ENCODE data around the gene PDE1C.

PDE1C gene

DNA sequence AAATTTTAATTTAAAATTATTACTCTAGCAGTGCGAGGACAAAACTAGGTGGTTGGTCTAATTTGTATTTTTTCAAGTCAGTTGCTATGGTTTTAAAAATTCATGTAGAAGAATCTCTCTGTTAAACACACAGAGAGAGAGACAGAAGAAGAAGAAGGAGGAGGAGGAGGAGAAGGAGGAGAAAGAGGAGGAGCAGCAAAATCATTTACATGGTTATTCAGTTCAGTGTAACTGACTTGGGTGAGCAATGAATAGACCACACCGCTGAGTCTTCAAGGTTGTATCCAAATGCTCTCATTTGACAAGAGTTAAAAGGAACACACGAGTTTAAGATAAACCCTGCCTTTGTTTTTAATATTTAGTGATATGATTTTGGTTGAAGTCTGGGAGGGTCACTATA, 131.1 kb downstream of the PDE1C start:
- DNase-seq (ENCODE audit: low read depth in 2 of 2) = no peak

DNA sequence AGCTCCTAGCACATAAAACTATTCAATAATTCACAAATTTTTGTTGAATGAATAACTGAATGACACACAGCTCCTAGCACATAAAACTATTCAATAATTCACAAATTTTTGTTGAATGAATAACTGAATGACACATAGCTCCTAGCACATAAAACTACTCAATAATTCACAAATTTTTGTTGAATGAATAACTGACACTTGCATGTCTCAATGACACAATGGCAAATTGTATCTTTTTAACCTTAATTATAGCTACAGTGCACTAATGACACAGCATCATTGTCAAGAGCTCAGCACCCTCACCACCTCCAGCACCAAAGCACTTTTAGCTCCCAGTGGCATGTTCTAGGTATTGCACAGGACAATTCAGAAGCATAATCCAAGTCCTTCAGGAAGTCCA, 131.6 kb downstream of the PDE1C start:
- no peak for DNase-seq (ENCODE audit: low read depth in 2 of 2)

DNA sequence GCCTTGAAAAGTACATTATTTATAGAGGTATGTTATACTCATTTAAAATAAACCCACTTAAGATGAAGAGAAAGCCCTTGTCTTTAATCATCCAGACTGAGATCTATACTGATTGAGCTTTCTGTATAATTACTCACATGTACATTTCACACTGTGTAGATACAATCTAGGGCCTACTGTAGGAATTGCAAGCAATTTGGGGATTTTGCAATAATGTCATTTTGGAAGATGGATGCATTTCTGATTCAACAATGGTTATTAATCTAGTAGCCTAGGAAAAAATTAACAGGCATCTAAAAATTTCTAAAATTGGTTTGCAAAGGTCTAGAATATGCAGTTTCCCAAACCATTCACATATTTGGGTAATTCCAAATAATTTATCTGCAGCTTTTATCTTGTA, 132.2 kb downstream of the PDE1C start:
- DNase-seq (ENCODE audit: low read depth in 2 of 2) = no peak

DNA sequence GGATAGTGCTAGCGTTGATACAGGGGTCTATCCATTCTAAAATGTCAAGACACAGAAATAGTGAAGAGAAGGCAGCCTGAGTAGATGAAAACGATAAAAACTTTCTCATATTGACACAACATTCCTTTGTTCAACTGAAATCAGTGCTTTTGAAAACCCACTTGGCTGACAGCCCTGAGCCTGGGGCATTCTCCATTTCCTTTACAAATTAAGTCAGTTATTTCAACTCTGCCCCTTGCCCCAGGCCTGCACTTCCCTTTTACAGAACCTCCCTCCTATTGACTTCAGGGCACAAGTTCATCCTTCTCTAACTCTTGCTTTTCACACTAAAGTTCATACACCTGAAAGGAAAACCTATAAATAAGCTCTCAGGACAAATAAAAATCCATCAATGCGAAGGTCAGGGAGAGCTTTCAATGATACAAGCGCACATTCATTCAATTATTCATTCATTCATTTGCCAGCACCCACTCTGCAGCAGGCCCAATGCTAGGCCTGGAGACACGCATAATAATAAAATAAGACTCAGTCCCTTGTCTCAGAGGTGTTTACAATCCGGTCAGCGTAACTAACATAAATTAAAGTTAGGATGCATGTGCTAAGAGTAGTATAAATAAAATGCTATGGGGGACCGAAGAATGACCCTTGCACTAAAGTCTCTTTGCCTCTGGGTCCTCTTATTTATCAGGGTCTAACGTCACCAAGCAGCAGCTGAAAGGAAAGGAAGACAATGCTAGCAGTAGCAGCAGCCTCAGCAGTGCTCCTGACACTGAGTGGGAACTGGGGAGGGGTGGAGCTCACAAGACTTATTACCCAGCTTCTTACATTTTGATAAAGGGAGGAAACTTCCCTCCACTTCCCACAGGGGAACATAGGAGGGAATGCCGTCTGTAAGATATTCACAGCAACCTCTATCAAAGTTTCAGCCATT, 134.8 kb downstream of the PDE1C start:
- DNase-seq (ENCODE audit: low read depth in 2 of 2) = no peak

DNA sequence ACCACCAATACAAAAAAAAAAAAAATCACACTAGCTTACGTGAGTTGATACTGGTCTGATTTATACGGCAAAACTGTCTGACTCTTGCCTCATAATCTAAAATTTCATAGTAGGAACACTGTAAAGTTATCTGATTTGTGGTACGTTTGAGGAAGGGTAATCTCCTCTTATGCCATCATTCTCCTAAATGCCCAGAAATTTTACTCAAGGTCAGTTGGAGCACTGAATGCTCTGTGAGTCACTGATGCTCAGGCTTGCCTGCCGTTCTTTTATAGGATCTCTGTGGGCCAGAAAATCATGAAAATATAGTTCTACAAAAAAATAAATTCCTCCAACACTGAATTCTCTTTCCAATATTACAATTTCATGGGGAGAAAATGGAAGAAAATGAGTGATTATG, 135.7 kb downstream of the PDE1C start:
- no peak for DNase-seq (ENCODE audit: low read depth in 2 of 2)

DNA sequence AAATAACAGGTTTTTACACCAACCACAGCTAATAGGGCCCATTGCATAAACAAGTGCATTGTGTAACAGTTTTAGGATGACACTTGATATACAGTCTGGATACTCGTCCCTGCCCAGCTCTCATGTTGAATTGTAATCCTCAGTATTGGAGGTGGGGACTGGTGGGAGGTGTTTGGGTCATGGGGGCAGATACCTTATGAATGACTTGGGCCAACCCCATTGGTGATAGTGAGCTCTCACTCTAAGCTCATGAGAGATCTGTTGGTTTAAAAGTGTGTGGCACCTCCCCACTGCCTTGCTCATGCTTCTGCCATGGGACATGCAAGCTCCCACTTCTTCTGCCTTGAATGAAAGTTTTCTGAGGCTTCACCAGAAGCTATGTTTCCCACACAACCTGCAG, 136.7 kb downstream of the PDE1C start:
- no peak for DNase-seq (ENCODE audit: low read depth in 2 of 2)

DNA sequence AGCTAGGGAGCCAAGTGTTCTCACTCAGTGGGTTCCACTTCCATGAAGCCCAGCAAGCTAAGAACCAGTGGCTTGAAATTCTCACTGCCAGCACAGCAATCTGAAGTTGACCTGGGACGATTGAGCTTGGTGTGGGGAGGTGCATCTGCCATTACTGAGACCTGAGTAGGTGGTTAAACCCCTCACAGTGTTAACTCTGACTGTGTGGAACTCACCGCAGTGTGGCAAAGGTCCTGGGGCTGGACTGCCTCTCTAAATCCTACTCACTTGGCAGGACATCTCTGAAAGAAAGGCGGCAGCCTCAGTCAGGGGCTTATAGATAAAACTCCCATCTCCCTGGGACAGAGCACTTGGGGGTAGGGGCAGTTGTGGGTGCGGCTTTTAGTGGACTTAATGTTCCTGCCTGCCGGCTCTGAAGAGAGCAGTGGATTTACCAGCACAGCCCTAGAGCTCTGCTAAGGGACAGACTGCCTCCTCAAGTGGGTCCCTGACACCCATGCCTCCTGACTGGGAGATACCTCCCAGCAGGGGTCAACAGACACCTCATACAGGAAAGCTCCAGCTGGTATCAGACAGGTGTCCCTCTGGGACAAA, 143.1 kb downstream of the PDE1C start:
- DNase-seq (ENCODE audit: low read depth in 2 of 2) = no peak

DNA sequence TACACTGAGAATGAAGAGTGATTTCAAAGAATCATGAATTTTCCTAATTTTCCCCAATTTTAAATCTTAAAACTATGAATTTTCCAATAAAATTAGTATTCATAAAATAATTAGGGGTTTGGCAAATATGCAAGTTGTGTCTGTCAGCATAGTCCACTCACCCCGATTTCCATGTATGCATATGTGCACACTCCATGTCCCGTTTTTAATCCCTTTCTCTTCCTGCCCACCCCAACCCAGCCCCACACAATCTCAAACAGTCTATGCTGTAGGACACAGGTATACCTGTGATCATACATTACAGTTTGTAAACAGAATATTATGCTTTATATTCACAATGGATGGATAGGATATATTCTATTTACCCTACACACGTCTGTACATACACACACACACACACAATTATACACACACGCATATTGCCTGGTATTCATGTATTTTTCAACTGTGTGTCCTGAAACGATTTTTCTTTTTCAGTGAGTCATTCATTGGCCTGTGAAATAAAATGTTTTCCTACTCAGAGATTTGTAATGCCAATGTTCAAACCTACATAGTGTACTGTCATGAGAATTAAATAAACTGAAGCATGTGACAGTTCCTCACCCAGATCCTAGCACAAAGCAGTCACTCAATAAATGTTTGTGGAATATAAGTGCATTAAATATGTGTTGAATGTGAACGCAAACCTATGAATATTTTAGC, 144.3 kb downstream of the PDE1C start:
- DNase-seq (ENCODE audit: low read depth in 2 of 2) = no peak

DNA sequence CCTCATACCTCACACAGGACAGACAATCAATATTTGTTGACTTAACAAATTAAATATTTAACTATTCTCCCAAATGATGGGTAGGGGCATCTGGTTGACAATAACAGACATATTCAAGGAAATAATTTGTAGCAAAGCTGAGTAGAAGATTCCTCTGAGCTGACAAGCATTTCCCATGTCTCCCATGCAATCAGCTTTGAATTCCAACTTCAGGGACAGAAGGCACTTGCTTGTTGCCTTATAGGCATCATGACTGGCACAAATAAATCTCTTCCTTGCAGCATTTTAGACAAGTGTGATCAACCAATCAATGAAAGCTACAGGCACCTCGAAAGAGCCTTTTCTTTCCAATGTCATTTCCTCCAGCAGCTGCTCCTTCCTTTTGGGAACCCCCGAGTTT, 146.0 kb downstream of the PDE1C start:
- DNase-seq (ENCODE audit: low read depth in 2 of 2) = no peak

DNA sequence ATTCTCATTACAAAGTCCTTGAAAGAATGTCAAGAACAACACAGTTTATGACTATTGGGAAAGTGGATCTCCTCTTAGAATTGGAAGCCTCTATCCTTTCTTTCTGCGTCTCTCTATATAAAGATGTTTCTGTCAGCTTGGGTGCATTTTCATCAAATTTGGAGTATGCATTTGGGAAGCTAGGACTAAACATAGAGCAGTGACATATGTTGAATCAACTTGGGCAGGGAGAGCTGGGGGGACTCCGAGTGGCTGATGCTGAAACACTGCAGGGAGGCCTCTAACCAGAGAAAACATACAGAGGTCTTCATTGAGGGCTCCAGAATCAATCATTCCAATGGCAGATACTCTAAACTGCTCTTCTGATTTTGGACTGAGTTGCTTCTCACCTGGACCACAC, 147.4 kb downstream of the PDE1C start:
- DNase-seq (ENCODE audit: low read depth in 2 of 2) = no peak

DNA sequence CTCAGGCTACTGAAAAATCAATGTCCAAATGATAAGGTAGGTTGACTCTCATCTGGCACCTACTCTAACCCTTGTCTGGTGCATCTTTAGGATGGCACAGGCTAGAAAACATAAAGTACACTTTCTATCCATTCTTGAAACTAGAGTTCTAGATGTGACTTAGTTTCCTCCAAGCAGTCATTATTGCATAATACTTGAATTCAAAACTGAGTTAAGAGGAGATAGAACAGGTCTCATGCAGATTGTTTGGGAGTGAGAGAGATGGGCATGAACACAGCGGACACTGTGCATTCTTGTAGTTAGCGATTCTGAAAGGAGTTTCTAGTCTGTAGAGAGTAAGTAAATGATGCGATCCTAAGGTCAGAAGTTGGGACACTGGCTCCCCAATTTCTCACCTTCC, 149.2 kb downstream of the PDE1C start:
- DNase-seq (ENCODE audit: low read depth in 2 of 2) = no peak

DNA sequence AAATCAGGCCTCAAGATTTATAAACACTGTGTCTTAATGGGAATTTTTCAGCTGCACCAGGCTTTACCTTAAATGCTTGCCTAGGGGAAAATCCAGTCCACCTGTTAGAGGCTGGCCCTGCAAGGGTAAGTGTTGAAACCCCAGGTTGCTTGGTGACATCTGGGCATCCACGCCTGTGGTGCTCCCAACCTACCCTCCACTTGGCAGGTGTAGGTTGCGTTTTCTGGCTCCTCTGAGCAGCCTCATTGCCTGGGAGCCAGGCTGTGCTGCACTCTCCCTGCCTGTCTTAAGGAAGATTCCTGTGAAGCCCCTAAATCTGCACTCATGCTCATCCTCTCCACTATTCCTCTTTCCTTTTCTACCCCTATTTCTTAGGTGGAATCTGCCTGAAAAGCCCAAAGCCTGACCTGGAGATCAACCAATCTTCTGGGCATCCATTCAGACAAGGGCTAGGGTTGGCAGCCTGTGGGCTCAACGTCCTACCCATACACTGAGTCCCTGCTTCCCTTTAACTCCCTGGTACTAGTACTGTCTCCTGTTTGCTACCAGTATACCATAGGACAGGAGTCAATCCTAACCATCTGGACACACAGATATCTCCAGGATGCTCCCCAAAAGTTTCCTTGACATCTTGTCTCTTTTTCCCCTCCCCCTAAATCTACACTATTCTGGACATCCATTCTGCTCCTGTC, 150.4 kb downstream of the PDE1C start:
- no peak for DNase-seq (ENCODE audit: low read depth in 2 of 2)

DNA sequence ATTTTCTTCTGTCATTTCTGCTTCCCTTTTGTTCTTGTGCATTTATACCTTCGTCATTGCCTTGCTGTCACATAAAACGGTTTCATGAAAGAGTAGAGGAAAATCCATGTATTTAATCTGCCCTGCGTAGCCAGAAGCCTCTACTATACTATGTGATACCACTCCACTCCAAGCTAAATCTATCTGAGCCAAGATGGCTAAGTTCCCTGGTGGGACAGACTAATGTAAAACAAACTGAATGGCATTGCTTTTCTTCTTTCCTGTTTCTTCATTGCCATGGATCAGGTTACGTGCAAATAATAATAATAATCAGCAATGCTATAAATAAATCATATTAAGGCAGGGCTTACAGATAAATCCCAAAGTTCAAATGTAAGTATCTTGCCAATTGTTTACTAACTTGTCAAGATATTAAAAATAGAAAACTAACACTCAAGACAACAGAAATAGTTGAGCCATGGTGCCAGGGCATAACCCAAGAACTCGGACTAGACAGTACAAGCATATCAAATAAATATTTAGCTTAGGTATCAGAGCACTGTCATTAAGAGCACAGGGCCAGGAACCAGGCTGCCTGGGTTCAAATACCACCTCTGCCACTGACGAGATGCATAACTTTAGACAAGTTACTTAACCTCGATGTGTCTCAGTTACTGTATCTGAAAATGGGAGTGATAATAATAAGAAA, 151.4 kb downstream of the PDE1C start:
- no peak for DNase-seq (ENCODE audit: low read depth in 2 of 2)

DNA sequence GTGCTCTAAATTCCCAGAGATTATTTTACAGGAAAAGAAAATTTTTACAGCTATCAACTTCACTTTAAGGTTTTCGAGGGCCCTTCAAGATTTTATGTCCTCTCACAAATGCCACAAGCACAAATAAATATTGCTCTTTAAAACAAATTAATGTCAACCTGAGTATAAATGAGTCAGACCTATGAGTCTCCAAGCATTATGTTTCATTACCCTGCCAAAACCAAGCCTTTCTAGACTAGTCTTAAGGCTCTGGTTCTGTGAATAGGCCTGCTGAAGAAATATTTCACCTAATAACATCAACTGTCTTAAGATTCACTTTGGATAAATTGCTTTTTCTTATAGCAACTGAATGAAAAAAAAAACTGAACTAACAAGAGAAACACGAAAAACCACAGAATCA, 153.0 kb downstream of the PDE1C start:
- DNase-seq (ENCODE audit: low read depth in 2 of 2) = no peak

DNA sequence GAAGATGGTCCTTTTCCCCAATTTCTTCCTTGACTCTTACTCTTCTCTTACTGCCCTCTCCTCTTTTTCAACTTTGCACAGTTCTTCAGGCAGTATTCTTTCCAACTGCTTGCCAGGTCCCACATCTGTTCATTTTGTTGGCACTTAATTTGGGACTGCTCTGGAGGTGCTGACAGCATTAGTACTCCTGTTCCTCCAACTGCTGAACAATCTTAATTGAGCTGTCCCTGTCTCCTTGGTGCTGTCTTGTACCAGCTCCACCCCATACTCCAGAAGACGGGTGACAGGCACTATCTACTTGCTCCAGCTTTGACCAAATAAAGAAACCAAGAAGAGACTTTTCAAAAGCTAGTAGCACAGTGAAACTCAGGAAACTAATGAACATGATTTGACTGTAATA, 160.0 kb downstream of the PDE1C start:
- DNase-seq (ENCODE audit: low read depth in 2 of 2) = no peak

DNA sequence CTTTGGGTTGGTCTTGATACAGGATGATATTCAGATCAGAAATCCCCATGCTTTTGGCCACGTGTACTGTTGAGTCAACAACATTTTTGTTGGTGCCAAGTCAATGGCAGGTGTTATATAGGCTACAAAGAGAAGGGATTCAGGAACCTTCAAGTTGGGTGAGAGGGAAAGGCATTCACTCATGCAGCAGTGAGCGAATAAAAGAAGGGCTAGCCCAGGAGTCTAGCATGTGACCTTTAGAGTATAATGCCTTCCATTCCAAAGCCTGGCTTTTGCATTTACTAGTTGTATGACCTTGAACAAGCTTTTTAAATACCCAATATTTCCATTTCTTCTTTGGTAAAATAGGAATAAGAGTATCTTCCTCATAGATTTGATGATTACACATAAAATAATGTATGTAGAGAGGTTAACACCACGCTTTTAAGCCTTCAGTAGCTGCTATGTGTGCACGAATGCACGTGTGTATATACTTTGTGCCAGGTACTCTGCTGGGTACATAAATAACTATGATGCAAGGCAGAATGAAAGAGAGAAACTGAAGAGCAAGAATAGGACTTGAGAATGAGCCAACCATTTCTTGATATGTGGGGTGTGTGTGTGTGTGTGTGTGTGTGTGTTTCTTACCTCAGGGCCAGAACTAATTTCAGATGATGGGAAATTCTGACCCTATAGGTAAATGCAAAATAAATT, 163.6 kb downstream of the PDE1C start:
- DNase-seq (ENCODE audit: low read depth in 2 of 2) = no peak

DNA sequence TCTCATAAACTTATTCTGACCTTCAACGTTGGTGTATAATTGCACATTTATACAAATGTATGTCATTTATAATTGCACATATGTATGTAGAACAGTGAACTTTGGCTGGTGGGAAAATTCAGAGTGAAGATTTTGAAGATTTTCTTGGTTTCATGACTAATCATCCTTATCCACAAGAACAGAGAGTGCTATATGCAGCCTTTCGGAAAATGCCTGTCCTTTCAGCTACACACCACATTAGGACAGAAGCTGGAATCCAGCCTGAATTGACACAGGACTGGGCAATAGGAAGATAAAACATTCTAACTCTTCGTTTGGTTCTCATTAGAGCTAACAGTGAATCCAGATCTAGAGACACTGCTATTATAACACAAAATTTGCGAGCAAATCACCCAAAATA, 166.2 kb downstream of the PDE1C start:
- no peak for DNase-seq (ENCODE audit: low read depth in 2 of 2)

DNA sequence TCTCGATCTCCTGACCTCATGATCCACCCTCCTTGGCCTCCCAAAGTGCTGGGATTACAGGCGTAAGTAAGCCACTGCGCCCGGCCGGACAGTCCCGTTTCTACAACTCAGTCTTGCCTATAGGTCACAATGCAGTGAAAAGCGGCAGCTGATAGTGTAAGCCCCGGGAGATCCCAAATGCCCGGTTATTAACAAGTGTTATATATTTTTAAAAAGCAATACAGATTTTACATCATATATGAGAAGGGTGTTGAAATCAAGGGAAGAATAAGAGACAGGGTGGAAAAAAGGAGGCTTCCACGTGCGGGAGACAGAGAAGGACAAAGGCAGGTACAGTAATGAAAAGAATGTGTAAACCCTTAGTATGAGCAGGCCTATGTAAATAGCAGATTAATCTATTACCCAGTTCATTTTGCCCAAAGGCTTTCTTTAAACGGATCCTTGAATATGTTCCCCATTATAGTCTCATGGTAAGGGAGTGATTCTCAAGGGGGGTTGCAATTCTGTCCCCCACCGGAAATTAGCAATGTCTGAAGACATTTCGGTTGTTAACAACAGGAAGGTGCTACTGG, 170.8 kb downstream of the PDE1C start:
- no peak for DNase-seq (ENCODE audit: low read depth in 2 of 2)

DNA sequence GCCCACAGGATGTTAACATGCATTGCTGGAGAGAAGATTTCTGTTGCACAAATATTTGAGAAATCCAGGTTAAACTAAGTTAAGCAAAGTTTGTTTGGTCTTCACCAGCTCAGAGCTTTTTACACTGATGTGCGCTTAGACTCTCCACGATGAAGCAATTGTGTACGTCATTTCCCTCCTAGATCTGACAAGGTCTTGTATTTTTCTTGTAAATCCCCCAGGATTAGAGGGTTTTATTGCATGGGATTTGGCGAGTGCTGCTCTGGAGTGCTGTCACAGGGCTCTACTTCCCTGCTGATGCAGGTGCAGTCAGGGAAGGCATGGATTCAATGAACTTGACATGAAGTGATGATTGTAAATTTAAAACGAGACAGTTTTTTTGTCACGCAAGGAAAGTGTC, 173.3 kb downstream of the PDE1C start:
- DNase-seq (ENCODE audit: low read depth in 2 of 2) = no peak

DNA sequence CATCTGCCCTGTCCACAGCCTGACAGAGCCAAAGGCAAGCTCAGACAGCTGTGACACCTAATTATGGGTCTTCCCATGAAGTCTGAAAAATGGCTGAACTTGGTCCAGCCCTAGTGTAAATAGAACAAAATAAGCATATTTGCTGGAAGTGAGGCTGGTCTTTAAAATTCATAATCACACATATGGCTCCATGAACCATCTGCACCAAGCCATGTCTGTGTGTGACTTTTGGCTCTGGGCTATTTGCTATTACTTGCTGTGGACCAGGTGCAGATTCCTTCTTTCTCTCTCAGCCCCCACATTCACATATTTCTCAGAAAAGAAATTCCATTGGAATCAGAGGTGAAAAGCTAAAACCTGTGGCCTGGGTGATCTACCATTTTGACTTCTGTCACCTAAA, 175.9 kb downstream of the PDE1C start:
- no peak for DNase-seq (ENCODE audit: low read depth in 2 of 2)

DNA sequence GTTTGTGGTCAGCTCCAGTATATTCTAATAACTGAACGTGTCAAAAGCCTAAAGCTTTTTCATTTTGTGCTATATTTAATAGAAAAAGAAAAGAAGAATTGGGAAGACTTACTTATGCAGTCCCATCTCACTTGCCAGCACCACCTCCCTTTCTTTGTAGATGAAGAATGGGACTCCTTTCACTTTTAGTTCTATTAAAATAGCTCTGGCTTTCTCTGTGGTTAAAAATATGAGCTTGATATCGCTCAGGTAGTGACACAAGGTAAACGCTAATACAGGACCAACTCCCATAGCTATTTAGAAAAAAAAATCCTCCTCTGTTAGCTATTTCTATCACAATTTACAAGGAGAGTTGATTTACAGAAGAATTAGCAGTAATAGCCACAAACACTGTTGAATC, 176.8 kb downstream of the PDE1C start:
- DNase-seq (ENCODE audit: low read depth in 2 of 2) = no peak

Measured in activated CD4-positive, alpha-beta T cell treated with anti-CD3 and anti-CD28 coated beads for 24 hours (primary cell).